LNCaP clone FGC (cell line): ENCODE measurements around the gene PRR36.
A peak's percentile ranks its signal among the peaks of the same experiment; 100 is the strongest.
"Not testable (repeated sequence)": the region's sequence is repeated elsewhere in the genome, so short reads cannot be mapped to it uniquely, and the experiment has no call there.

Source experiments
- DNase-seq: peaks from one replicate; pipeline ENCODE4 v3.0.0-alpha.2; 2011; ENCODE audit warnings: low read depth
- H3K4me3 ChIP-seq: 2 replicates; pipeline ENCODE4 v1.5.1; 2011; ENCODE audit warnings: mild to moderate bottlenecking, low read depth, low read length, control low read depth
- TF ChIP-seq, protein P1 (sequence below): IDR thresholded peaks from 2 replicates; pipeline ENCODE4 v1.5.1; 2012; ENCODE audit warnings: mild to moderate bottlenecking; ENCODE audit not compliant: control insufficient read depth, insufficient read depth; ENCODE audit errors: extremely low read depth

Gene PRR36

DNA sequence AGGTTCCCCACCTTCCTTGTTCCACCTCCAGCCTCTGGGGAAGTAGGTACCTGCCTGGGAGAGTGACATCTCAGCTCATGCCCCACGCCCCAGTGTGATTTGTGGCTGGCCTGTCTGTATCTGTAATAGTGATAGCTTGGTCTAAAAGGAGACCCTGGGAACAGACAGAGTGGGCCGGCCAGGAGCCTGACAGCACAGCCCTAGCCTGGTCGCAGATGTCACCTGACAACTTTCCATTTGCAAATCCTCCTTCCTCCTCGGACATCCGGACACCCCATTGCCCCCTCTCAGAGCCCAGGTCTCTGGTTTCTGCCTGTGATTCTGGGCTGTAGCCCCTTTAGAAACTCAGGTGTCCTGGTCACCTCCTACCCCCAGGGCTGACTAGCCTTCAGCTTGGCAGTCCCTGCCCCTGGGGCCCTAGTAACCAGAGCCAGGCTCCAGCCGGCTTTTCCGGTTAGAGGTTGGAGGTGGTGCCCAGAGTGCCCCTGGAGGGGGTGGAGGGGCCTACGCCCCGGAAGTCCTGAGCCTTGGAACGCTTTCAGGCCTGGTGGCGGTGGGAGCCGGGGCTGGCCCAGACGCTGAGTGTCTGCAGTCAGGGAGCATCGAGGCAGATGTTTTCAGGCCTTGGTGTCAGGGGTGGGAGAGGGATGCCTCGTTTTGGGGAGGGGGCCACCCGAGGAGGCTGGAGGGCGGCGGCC, 20.6 kb upstream of the PRR36 start:
- DNase-seq, result peak; percentile 65
- TF ChIP-seq, protein P1, sequence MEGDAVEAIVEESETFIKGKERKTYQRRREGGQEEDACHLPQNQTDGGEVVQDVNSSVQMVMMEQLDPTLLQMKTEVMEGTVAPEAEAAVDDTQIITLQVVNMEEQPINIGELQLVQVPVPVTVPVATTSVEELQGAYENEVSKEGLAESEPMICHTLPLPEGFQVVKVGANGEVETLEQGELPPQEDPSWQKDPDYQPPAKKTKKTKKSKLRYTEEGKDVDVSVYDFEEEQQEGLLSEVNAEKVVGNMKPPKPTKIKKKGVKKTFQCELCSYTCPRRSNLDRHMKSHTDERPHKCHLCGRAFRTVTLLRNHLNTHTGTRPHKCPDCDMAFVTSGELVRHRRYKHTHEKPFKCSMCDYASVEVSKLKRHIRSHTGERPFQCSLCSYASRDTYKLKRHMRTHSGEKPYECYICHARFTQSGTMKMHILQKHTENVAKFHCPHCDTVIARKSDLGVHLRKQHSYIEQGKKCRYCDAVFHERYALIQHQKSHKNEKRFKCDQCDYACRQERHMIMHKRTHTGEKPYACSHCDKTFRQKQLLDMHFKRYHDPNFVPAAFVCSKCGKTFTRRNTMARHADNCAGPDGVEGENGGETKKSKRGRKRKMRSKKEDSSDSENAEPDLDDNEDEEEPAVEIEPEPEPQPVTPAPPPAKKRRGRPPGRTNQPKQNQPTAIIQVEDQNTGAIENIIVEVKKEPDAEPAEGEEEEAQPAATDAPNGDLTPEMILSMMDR, result no peak
- peak overlapping the region; percentile 28 for H3K4me3 ChIP-seq

DNA sequence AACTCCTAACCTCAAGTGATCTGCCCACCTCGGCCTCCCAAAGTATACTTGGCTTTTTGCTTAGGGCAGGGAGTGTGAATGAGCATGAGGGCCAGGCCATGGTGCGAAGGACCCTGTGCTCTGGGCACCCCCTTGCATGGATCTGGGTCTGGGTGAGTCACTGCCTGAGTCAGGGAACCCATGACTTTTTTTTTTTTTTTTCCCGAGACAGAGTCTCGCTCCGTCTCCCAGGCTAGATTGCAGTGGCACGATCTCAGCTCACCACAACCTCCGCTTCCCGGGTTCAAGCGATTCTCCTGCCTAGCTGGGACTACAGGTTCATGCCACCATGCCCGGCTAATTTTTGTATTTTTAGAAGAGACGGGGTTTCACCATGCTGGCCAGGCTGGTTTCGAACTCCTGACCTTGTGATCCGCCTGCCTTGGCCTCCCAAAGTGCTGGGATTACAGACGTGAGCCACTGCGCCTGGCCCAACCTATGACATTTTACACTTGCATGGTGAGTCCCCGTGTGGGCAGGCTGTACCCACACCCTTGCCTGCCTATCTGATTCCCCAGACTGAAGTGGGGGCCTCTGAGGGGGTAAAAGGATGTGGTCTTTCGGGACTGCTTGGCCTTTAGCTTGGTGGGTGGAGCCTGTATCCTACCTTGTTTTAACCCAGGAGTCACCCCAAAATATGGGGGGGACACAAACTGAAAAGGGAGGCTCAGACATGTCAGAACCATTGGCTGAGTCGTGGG, 19.3 kb upstream of the PRR36 start:
- not testable (repeated sequence) for DNase-seq, H3K4me3 ChIP-seq

DNA sequence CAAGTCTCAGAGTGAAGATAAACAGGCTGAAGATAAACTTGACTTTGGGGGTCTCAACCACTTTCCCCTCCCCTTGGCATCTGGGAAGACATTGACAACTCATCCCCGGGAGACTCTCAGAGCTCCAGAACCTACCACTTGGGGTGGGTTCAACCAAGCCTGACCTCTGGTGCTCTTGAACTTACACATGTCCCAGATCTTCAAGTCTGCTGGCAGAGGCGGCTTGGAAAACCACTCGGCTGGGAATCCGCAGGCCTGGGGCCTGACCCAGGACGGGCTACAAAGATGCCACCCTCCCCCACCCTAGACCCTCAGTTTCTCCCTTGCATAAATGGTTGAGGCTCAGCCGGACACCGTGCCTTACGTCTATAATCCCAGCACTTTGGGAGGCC, 14.6 kb upstream of the PRR36 start:
- H3K4me3 ChIP-seq, result peak overlapping the region; percentile 79
- TF ChIP-seq, protein P1, result no peak

DNA sequence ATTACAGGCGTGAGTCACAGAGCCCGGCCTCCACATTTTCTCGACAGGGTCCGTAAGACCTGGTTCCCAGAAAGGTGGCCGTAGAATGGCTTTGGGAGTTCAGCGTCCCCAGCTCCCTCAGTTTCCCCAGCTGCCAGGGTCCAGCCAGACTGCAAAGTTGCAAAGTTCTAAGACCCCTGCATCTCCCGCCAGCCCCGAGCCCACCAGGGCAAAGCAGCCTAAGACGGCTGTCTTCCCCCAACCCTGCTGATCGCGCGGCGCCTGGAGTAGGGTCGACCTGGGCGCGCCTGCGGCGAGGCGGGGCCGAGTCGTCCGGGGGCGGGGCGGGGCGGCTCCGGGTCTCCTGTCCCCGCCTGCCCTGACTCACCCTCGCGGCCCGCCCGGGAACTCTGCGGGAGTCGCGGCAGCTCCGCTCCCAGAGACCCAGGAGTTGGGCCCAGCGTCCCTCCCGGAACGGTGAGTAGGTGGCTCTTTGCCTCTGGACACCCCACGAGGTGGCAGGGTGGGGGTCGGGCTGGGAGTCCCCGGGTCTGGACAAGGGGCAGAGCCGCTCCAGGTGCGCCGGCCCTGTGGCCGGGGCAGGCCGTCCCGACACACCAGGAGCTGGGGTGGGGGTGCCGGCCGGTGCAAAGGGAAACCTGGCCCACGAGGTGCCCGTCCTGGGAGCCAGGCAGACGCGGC, 14.1 kb upstream of the PRR36 start, which contains the start of gene LRRC8E:
Gene LRRC8E (plus strand): TSS at position 366 of the 681 bp plus-strand sequence. CDS start 7,094 bp downstream, outside the sequence.
- DNase-seq, result no peak
- peak within 1 kb of the TSS; percentile 79 for H3K4me3 ChIP-seq
- TF ChIP-seq, protein P1, result no peak

More for the DNA sequence above, 14.6 kb upstream of the PRR36 start:
- DNase-seq, result no peak

DNA sequence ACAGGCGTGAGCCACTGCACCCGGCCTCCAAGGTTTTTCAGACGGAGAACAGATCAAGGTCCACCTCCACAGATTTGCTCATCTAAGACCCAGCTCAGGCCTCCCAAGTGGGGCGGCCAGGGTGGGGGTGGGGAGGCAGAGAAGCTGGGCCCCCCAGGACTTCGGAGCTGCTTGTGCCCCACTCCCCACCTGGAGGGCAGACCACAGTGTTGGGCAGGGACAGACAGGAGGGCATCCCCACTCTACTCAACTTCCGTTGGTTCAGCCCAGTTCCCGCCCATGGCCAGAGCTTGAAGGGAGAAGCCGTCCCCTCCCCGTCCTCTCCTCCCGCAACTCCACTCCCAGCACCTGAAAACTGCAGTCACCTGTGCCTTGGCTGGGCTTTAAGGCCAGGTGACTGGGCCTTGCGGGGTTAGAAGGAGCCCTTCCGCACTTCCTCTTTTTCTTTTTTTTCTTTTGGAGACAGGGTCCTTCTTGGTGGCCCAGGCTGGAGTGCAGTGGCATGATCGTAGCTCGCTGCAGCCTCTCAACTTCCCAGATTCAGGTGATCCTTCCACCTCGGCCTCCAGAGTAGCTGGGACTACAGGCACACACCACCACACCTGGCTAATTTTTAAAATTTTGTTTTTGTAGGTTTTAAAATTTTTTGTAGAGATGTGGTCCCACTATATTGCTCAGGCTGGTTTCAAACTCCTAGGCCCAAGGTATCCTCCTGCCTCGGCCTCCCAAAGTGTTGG, 13.4 kb upstream of the PRR36 start:
- TF ChIP-seq, protein P1, result no peak
- peak overlapping the region; percentile 79 for H3K4me3 ChIP-seq
- no peak for DNase-seq

DNA sequence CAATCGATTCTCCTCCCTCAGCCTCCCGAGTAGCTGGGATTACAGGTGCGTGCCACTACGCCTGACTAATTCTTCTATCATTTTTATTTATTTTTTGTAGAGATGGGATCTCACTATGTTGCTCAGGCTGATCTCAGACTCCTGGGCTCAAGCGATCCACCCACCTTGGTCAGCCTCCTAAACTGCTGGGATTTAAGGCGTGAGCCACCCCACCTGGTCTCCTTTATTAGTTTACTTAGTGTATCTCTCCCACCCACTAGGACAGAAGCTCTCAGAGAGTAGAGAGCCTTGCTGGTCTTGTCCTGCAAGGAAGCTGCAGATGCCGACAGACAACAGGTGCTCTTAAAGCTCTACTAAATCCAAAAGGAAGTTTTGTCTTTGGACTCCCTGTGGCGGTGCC, 11.6 kb upstream of the PRR36 start:
- TF ChIP-seq, protein P1, result no peak
- no peak for DNase-seq
- no peak overlapping the region for H3K4me3 ChIP-seq
